NT2/D1 (cell line): ENCODE results near the gene FLNB.

Experiments used
- DNase-seq: peaks from one replicate; pipeline ENCODE4 v3.0.0-alpha.2; 2011; ENCODE audit warnings: low read depth, low spot score
- H3K27me3 ChIP-seq: 2 replicates; pipeline ENCODE4 v1.6.0; 2011; ENCODE audit warnings: mild to moderate bottlenecking; ENCODE audit not compliant: insufficient read length, insufficient read depth
- H3K36me3 ChIP-seq: 2 replicates; pipeline ENCODE4 v1.6.1; 2011; ENCODE audit warnings: mild to moderate bottlenecking, low read length, mixed read lengths; ENCODE audit not compliant: insufficient read depth, insufficient read length
- H3K4me1 ChIP-seq: 2 replicates; pipeline ENCODE4 v1.5.1; 2011; ENCODE audit not compliant: insufficient read depth, insufficient read length
- H3K4me3 ChIP-seq: 2 replicates; pipeline ENCODE4 v1.5.1; 2011; ENCODE audit warnings: low read depth; ENCODE audit not compliant: insufficient read length
- H3K9ac ChIP-seq: 2 replicates; pipeline ENCODE4 v1.6.0; 2011; ENCODE audit warnings: low read depth; ENCODE audit not compliant: insufficient read length
- H3K9me3 ChIP-seq: 2 replicates; pipeline ENCODE4 v1.5.1; 2011; ENCODE audit warnings: mild to moderate bottlenecking, low read length; ENCODE audit not compliant: insufficient read depth
- SUZ12 ChIP-seq: IDR thresholded peaks from 2 replicates; pipeline ENCODE4 v1.6.1; 2011; ENCODE audit not compliant: insufficient read length, insufficient read depth; ENCODE audit errors: extremely low read depth
- YY1 ChIP-seq: IDR thresholded peaks from 2 replicates; pipeline ENCODE4 v1.6.1; 2011; ENCODE audit not compliant: insufficient read length, insufficient read depth
- ZNF274 ChIP-seq: IDR thresholded peaks from 2 replicates; pipeline ENCODE4 v1.6.1; 2011; ENCODE audit warnings: mild to moderate bottlenecking, low read depth, low read length

FLNB gene

GRCh38 chr3:58003093-58003492 lies 5.1 kb upstream of the FLNB start:
- Histone ChIP-seq H3K4me3 (no peak overlapping the region), H3K9ac (no peak overlapping the region), H3K27me3 (no peaks in the 10 kb centered on the region), H3K4me1 (peaks cover 9% of the 10 kb centered on the region), H3K9me3 (no peaks in the 10 kb centered on the region), H3K36me3 (no peaks in the 10 kb centered on the region)
- no peak for DNase-seq
- TF ChIP-seq ZNF274: no peak
- no peak for TF ChIP-seq SUZ12
- TF ChIP-seq YY1: no peak

GRCh38 chr3:58004973-58005372 lies 3.2 kb upstream of the FLNB start:
- peaks cover 8% of the 10 kb centered on the region for H3K36me3 ChIP-seq
- no peak for DNase-seq
- no peak overlapping the region for H3K4me3 ChIP-seq
- H3K4me1 ChIP-seq: peaks cover 3% of the 10 kb centered on the region
- no peak overlapping the region for H3K9ac ChIP-seq
- TF ChIP-seq ZNF274 (no peak), SUZ12 (no peak), YY1 (no peak)
- H3K9me3 ChIP-seq: no peaks in the 10 kb centered on the region
- no peaks in the 10 kb centered on the region for H3K27me3 ChIP-seq

GRCh38 chr3:58005669-58006068 lies 2.6 kb upstream of the FLNB start:
- Histone ChIP-seq H3K36me3 (peaks cover 14% of the 10 kb centered on the region), H3K9ac (no peak overlapping the region), H3K9me3 (no peaks in the 10 kb centered on the region), H3K4me3 (no peak overlapping the region), H3K27me3 (no peaks in the 10 kb centered on the region), H3K4me1 (peaks cover 3% of the 10 kb centered on the region)
- no peak for DNase-seq
- no peak for TF ChIP-seq ZNF274
- no peak for TF ChIP-seq SUZ12
- TF ChIP-seq YY1: no peak

GRCh38 chr3:58006661-58007060 lies 1.6 kb upstream of the FLNB start:
- Histone ChIP-seq H3K36me3 (peaks cover 22% of the 10 kb centered on the region), H3K4me3 (no peak overlapping the region), H3K4me1 (peaks cover 3% of the 10 kb centered on the region), H3K9ac (no peak overlapping the region), H3K9me3 (no peaks in the 10 kb centered on the region), H3K27me3 (no peaks in the 10 kb centered on the region)
- DNase-seq: no peak
- TF ChIP-seq SUZ12 (no peak), ZNF274 (no peak), YY1 (no peak)

GRCh38 chr3:58009026-58009748 lies 965 bp downstream of the FLNB start:
- Histone ChIP-seq H3K4me3 (peak overlapping the region; percentile 100), H3K27me3 (no peaks in the 10 kb centered on the region), H3K36me3 (peaks cover 23% of the 10 kb centered on the region), H3K9me3 (no peaks in the 10 kb centered on the region), H3K4me1 (peaks cover 6% of the 10 kb centered on the region), H3K9ac (peak overlapping the region; percentile 100)
- DNase-seq: no peak
- no peak for TF ChIP-seq ZNF274
- TF ChIP-seq YY1: no peak
- TF ChIP-seq SUZ12: no peak

- DNase-seq: no peak
- no peak for TF ChIP-seq YY1
- no peak for TF ChIP-seq ZNF274
- TF ChIP-seq SUZ12: no peak
- no peaks in the 10 kb centered on the region for H3K27me3 ChIP-seq
- peak overlapping the region; percentile 100 for H3K9ac ChIP-seq
- H3K36me3 ChIP-seq: peaks cover 24% of the 10 kb centered on the region
- H3K9me3 ChIP-seq: no peaks in the 10 kb centered on the region
- peaks cover 9% of the 10 kb centered on the region for H3K4me1 ChIP-seq
- H3K4me3 ChIP-seq: peak overlapping the region; percentile 100
These were observed 1.7 kb downstream of the FLNB start for GRCh38 chr3:58009749-58010535.

GRCh38 chr3:58010562-58010961 lies 2.3 kb downstream of the FLNB start:
- Histone ChIP-seq H3K9me3 (no peaks in the 10 kb centered on the region), H3K4me3 (peak overlapping the region; percentile 100), H3K4me1 (peaks cover 10% of the 10 kb centered on the region), H3K9ac (peak overlapping the region; percentile 37), H3K36me3 (peaks cover 30% of the 10 kb centered on the region), H3K27me3 (no peaks in the 10 kb centered on the region)
- DNase-seq: no peak
- TF ChIP-seq SUZ12 (no peak), YY1 (no peak), ZNF274 (no peak)
